H1 (cell line): ENCODE results near the gene KCNK13. TPM values are rescaled to one million over a fixed set of nuclear protein-coding genes. Genes with fewer than 3 reads are reported as not detected.

ENCODE experiments used
- CHD7 ChIP-seq: fragments of 300-600 bp; sonication (generic); IDR thresholded peaks from 2 replicates; pipeline ENCODE4 v1.7.1; 2012; ENCODE audit warnings: low read length, moderate library complexity, mild to moderate bottlenecking, inconsistent platforms; ENCODE audit not compliant: insufficient replicate concordance
- polyA plus RNA-seq, 7 experiments: library from polyadenylated mRNA; depleted of rRNA in 3 of 7; stranded (reverse) in 5 of 7; unstranded in 2 of 7; fragments of >200 nt in 5 of 7; fragments of 200-250 nt in 2 of 7; gene quantifications; 1 replicate in 5 of 7; 2 replicates in 1 of 7; 4 replicates in 1 of 7; pipeline versions ENCODE4 v1.2.1 to v1.2.3, GENCODE V29; 2011 to 2013; ENCODE audit warnings: missing spikeins in 2 of 7, mixed read lengths in 2 of 7
- total RNA-seq: library from RNA; stranded (reverse); fragmentation: NEBNext Ultra II Directional; extraction: Animal tissue kit (Norgen Biotek cat#: 25700); gene quantifications from 2 replicates; pipeline ENCODE4 v1.2.1, GENCODE V29; 2021

Gene KCNK13
- total and polyA plus RNA-seq, 2 of the 8 experiments (the other 6 are each of a cell fraction or from before 2014, with no cell fraction given): 0.39 to 0.48 TPM

DNA sequence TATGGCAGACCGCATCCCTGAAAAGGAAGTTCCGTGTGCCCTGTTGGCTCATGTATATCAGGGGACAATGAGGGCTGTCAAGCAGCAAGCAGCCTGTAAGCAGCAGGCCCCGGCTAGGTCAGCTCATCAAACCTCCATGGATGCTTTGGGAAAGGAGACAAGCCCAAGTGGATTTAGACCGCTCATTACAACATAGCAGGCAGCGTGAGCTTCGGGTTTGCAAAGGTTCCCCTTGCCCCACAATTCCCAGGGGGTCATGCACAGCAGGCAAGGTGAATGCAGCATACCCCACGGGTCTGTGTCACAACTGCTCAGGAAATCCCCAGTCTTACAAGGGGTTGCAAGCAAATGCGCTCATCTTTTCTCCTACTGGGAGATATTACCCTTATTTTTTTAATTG, 54.6 kb downstream of the KCNK13 start (continued):
- TF ChIP-seq CHD7: no peak
